A549 (cell line): Measurements from ENCODE around the gene NTN5. TPM values are rescaled to one million over a fixed set of nuclear protein-coding genes. Genes with fewer than 3 reads are reported as not detected.

Experiments
- ATAC-seq, 2 experiments: fragments of 200-7000 bp in 1 of 2; fragments of >200 bp in 1 of 2; cut with Nextera tagmentation in 1 of 2; cut with Tn5 transposase in 1 of 2; 3 replicates each; pipeline versions ENCODE4 v1.8.0 to v1.9.1; 2018 to 2020; ENCODE audit warnings: mild to moderate bottlenecking in 1 of 2, moderate library complexity in 1 of 2
- CTCF ChIA-PET: fragments of 300-600 bp; sonication (Branson Sonifier 250); formaldehyde crosslinking; extraction: SDS; loops from one replicate; lab custom pipeline; 2021; ENCODE audit warnings: antibody characterized with exemption, inconsistent platforms; lab: Yijun Ruan, JAX
- POLR2A ChIA-PET: fragments of 350-600 bp; formaldehyde crosslinking; extraction: SDS; loops from one replicate; lab custom pipeline; 2021; ENCODE audit warnings: antibody characterized with exemption, inconsistent platforms; lab: Yijun Ruan, JAX
- DNase-seq, 2 experiments: peaks; one replicate each; pipeline versions ENCODE4 v3.0.0 to v3.0.0-alpha.2; 2011 to 2016; ENCODE audit warnings: low read depth in 1 of 2, low spot score in 1 of 2
- FAIRE-seq: peaks from 2 replicates; lab custom pipeline; 2011; peaks lifted over from hg19 to GRCh38; lab: Jason Lieb, UNC
- H3K27ac ChIP-seq, 2 experiments: fragments of >200 bp; sonication (Bioruptor Twin); formaldehyde crosslinking; 3 replicates each; pipeline ENCODE4 v1.5.1; 2016 to 2017
- H3K4me1 ChIP-seq: fragments of >200 bp; sonication (Bioruptor Twin); formaldehyde crosslinking; 3 replicates; pipeline ENCODE4 v1.6.1; 2016
- H3K4me2 ChIP-seq: fragments of >200 bp; sonication (Bioruptor Twin); formaldehyde crosslinking; 3 replicates; pipeline ENCODE4 v1.6.1; 2016
- H3K4me3 ChIP-seq: fragments of >200 bp; sonication (Bioruptor Twin); formaldehyde crosslinking; 3 replicates; pipeline ENCODE4 v1.5.1; 2016
- H3K9me3 ChIP-seq: fragments of >200 bp; sonication (Bioruptor Twin); formaldehyde crosslinking; 3 replicates; pipeline ENCODE4 v1.6.1; 2016
- ATOH8 ChIP-seq: fragments of 250-450 bp; sonication (Bioruptor Pico); IDR thresholded peaks from 2 replicates; pipeline ENCODE4 v1.5.0; 2020; ENCODE audit warnings: low read depth, mild to moderate bottlenecking, moderate library complexity
- BHLHE40 ChIP-seq: IDR thresholded peaks from 2 replicates; pipeline ENCODE4 v1.6.1; 2012; ENCODE audit warnings: low read depth, low read length, inconsistent platforms
- CTCF ChIP-seq: fragments of >200 bp; sonication (Bioruptor Twin); formaldehyde crosslinking; IDR thresholded peaks from 3 replicates; pipeline ENCODE4 v1.5.1; 2016
- E2F6 ChIP-seq: IDR thresholded peaks from 2 replicates; pipeline ENCODE4 v1.6.1; 2012; ENCODE audit warnings: low read depth, borderline replicate concordance
- EP300 ChIP-seq, 2 experiments: fragments of >200 bp; sonication (Bioruptor Twin); formaldehyde crosslinking; IDR thresholded peaks; 2 replicates in 1 of 2; 3 replicates in 1 of 2; pipeline ENCODE4 v1.6.1; 2016 to 2017
- FOSL2 ChIP-seq, 2 experiments: fragments of 450-650 bp in 1 of 2; fragments of >200 bp in 1 of 2; sonication (Bioruptor Twin) in 1 of 2; formaldehyde crosslinking; IDR thresholded peaks; 2 replicates each; pipeline versions ENCODE4 v1.5.0 to v1.6.1; 2016 to 2020; ENCODE audit warnings: mild to moderate bottlenecking in 1 of 2, moderate library complexity in 1 of 2
- HEYL ChIP-seq: fragments of 250-450 bp; sonication (Bioruptor Pico); IDR thresholded peaks from 2 replicates; pipeline ENCODE4 v1.8.0; 2021; ENCODE audit warnings: mild to moderate bottlenecking, moderate library complexity
- HOXA7 ChIP-seq: fragments of 250-450 bp; sonication (Bioruptor Pico); IDR thresholded peaks from 2 replicates; pipeline ENCODE4 v1.5.0; 2020; ENCODE audit warnings: mild to moderate bottlenecking, moderate library complexity
- HOXB13 ChIP-seq: fragments of 250-450 bp; sonication (Bioruptor Pico); IDR thresholded peaks from 2 replicates; pipeline ENCODE4 v1.5.0; 2020; ENCODE audit warnings: low read depth, mild to moderate bottlenecking, moderate library complexity
- HOXB5 ChIP-seq: fragments of 250-450 bp; sonication (Bioruptor Pico); IDR thresholded peaks from 2 replicates; pipeline ENCODE4 v1.5.0; 2020; ENCODE audit warnings: mild to moderate bottlenecking, moderate library complexity
- JUN ChIP-seq, 2 experiments: fragments of >200 bp; sonication (Bioruptor Twin); formaldehyde crosslinking; IDR thresholded peaks; 2 replicates in 1 of 2; 3 replicates in 1 of 2; pipeline ENCODE4 v1.6.1; 2016 to 2017
- KDM1A ChIP-seq: fragments of 200-600 bp; sonication (generic); IDR thresholded peaks from 2 replicates; pipeline ENCODE4 v1.6.1; 2016; ENCODE audit warnings: low read depth, mild to moderate bottlenecking
- KDM5A ChIP-seq: fragments of 200-600 bp; sonication (generic); IDR thresholded peaks from 2 replicates; pipeline ENCODE4 v1.6.1; 2016; ENCODE audit warnings: antibody characterized with exemption, mild to moderate bottlenecking
- MAX ChIP-seq: IDR thresholded peaks from 2 replicates; pipeline ENCODE4 v1.6.1; 2012
- MAZ ChIP-seq: fragments of 150-350 bp; IDR thresholded peaks from 2 replicates; pipeline ENCODE4 v1.6.1; 2014; ENCODE audit warnings: antibody characterized with exemption, low read depth, low read length, borderline replicate concordance
- MYC ChIP-seq: IDR thresholded peaks from 2 replicates; pipeline ENCODE4 v1.6.1; 2012; ENCODE audit warnings: mild to moderate bottlenecking, inconsistent platforms, low read length, improper control_type of control experiment, borderline replicate concordance
- NFE2L2 ChIP-seq: fragments of 150-350 bp; conservative IDR thresholded peaks from 2 replicates; pipeline ENCODE4 v1.6.1; 2014; ENCODE audit warnings: low read length
- NPAS2 ChIP-seq: fragments of 250-450 bp; sonication (Bioruptor Pico); IDR thresholded peaks from 2 replicates; pipeline ENCODE4 v1.8.0; 2022; ENCODE audit warnings: mild to moderate bottlenecking, moderate library complexity, borderline replicate concordance
- NR3C1 ChIP-seq: fragments of >200 bp; sonication (Bioruptor Twin); formaldehyde crosslinking; IDR thresholded peaks from 3 replicates; pipeline ENCODE4 v1.6.1; 2017
- PBX3 ChIP-seq: IDR thresholded peaks from 2 replicates; pipeline ENCODE4 v1.6.1; 2012
- PHF8 ChIP-seq: fragments of 200-600 bp; sonication (generic); IDR thresholded peaks from 2 replicates; pipeline ENCODE4 v1.6.1; 2016; ENCODE audit warnings: low read depth, mild to moderate bottlenecking, antibody characterized with exemption, moderate library complexity, borderline replicate concordance
- POLR2A ChIP-seq: IDR thresholded peaks from 2 replicates; pipeline ENCODE4 v1.6.1; 2012; ENCODE audit warnings: mild to moderate bottlenecking, low read length
- RAD21 ChIP-seq, 2 experiments: fragments of >200 bp in 1 of 2; sonication (Bioruptor Twin) in 1 of 2; formaldehyde crosslinking in 1 of 2; IDR thresholded peaks in 1 of 2; conservative IDR thresholded peaks in 1 of 2; 2 replicates in 1 of 2; 3 replicates in 1 of 2; pipeline ENCODE4 v1.6.1; 2012 to 2018; ENCODE audit warnings: inconsistent platforms in 1 of 2
- RARB ChIP-seq: fragments of 250-450 bp; sonication (Bioruptor Pico); IDR thresholded peaks from 2 replicates; pipeline ENCODE4 v1.8.0; 2021; ENCODE audit warnings: mild to moderate bottlenecking, moderate library complexity
- RCOR1 ChIP-seq: fragments of 150-350 bp; IDR thresholded peaks from 2 replicates; pipeline ENCODE4 v1.6.1; 2014; ENCODE audit warnings: antibody characterized with exemption, low read length, low read depth
- RNF2 ChIP-seq: fragments of 200-600 bp; sonication (generic); IDR thresholded peaks from 2 replicates; pipeline ENCODE4 v1.6.1; 2016; ENCODE audit warnings: low read depth, mild to moderate bottlenecking, antibody characterized with exemption, moderate library complexity, borderline replicate concordance
- SREBF2 ChIP-seq: fragments of 450-650 bp; IDR thresholded peaks from 2 replicates; pipeline ENCODE4 v1.6.1; 2014; ENCODE audit warnings: mild to moderate bottlenecking, moderate library complexity
- ZSCAN20 ChIP-seq: fragments of 250-450 bp; sonication (Bioruptor Pico); IDR thresholded peaks from 2 replicates; pipeline ENCODE4 v1.8.0; 2022; ENCODE audit warnings: mild to moderate bottlenecking, moderate library complexity
- WGBS: methylation state at CpG from one replicate; pipeline ENCODE4 v1.1.6; 2017; ENCODE audit errors: missing lambda C conversion rate; 5-methylcytosine and 5-hydroxymethylcytosine counted together
- polyA plus RNA-seq, 4 experiments: library from polyadenylated mRNA; depleted of rRNA in 3 of 4; stranded (reverse); fragments of >200 nt; fragmentation: RNase III in 1 of 4; extraction: RNeasy Plus Mini Kit Qiagen cat#74134 plus additional on column Dnase treatment in 1 of 4; gene quantifications; 2 replicates in 3 of 4; 3 replicates in 1 of 4; pipeline ENCODE4 v1.2.3, GENCODE V29; 2011 to 2017

The NTN5 gene
- polyA plus RNA-seq, 2 of the 4 experiments (the other 2 are of a cell fraction) = 0.18 to 0.22 TPM

- ChIA-PET POLR2A (no interaction called here), CTCF (interaction anchor here (0.6 to 1.7 kb wide), 9 partner anchors 10 to 140 kb away, joined by 3 to 7 read pairs (median 3); no protein-coding TSS in a partner anchor)
- no peak overlapping the region for H3K27ac ChIP-seq
- H3K4me2 ChIP-seq = no peak overlapping the region
- no peak for FAIRE-seq
- no peaks in the 10 kb centered on the region for H3K9me3 ChIP-seq
- H3K4me1 ChIP-seq = peaks cover 18% of the 10 kb centered on the region; the same call in 2 of the 3 replicates
- ATAC-seq = no peak
- DNase-seq = no peak
- WGBS = 65% methylated on average over 2 of the region's 2 CpGs
- no peak overlapping the region for H3K4me3 ChIP-seq
- TF ChIP-seq HEYL (CRISPR knock-in tag) = no peak
- TF ChIP-seq MAZ = no peak
- no peak for TF ChIP-seq BHLHE40
- no peak for TF ChIP-seq RARB (CRISPR knock-in tag)
- TF ChIP-seq KDM1A = no peak
- no peak for TF ChIP-seq ZSCAN20 (CRISPR knock-in tag)
- no peak for TF ChIP-seq FOSL2 (IDR thresholded peaks at IDR 0.05)
- TF ChIP-seq FOSL2 (CRISPR knock-in tag; IDR thresholded peaks at IDR 0.05) = no peak
- TF ChIP-seq SREBF2 = no peak
- TF ChIP-seq NPAS2 (CRISPR knock-in tag) = no peak
- no peak for TF ChIP-seq HOXB5
- no peak for TF ChIP-seq HOXB13 (CRISPR knock-in tag)
- no peak for TF ChIP-seq ATOH8
- no peak for TF ChIP-seq EP300 (IDR thresholded peaks at IDR 0.05)
- TF ChIP-seq RCOR1 = no peak
- TF ChIP-seq, all 56 proteins: peak for 0
Measured at GRCh38 chr19:48648134-48648533, 24.7 kb downstream of the NTN5 start.

- CTCF ChIA-PET = interaction anchor here (0.8 to 2.6 kb wide), 22 partner anchors 13 to 324 kb away, joined by 3 to 39 read pairs (median 5); partner anchors contain the start of genes FUT2 and HSD17B14
- no peaks in the 10 kb centered on the region for H3K9me3 ChIP-seq
- TF ChIP-seq RNF2 (no peak), POLR2A (peak; percentile 22; the same call in 1 of the 2 replicates)
- TF ChIP-seq, all 56 proteins: peak for 1
- peak overlapping the region; percentile 87 to 88 for H3K27ac ChIP-seq
- peak overlapping the region; percentile 54 for H3K4me3 ChIP-seq
- peaks cover 18% of the 10 kb centered on the region; the same call in 2 of the 3 replicates for H3K4me1 ChIP-seq
- no peak for DNase-seq
- POLR2A ChIA-PET = interaction anchor here (1.0 to 3.1 kb wide), 4 partner anchors 20 to 189 kb away, joined by 3 to 15 read pairs (median 4); no protein-coding TSS in a partner anchor
- no peak for ATAC-seq
- peak overlapping the region; percentile 94 for H3K4me2 ChIP-seq
- FAIRE-seq = no peak
- 13% methylated on average over 9 of the region's 10 CpGs for WGBS
Measured at GRCh38 chr19:48646722-48647216, 26.0 kb downstream of the NTN5 start.

GRCh38 chr19:48646001-48646721, 26.7 kb downstream of the NTN5 start, which contains the start of gene CA11:
CA11 (minus strand) TSS chr19:48646187; CDS start chr19:48645632, 555 bp downstream.
- 5% methylated on average over 8 of the region's 33 CpGs for WGBS
- no peak for FAIRE-seq
- peaks cover 18% of the 10 kb centered on the region; the same call in 2 of the 3 replicates for H3K4me1 ChIP-seq
- ATAC-seq = peak; percentile 85 to 90
- H3K4me3 ChIP-seq = peak within 1 kb of the TSS; percentile 54
- CTCF ChIA-PET = interaction anchor here (0.5 to 3.5 kb wide), 58 partner anchors 8 to 348 kb away, joined by 3 to 39 read pairs (median 4); partner anchors contain the start of genes FUT1, FUT2, HSD17B14 and IZUMO1
- peak; percentile 91 to 97 for DNase-seq
- no peaks in the 10 kb centered on the region for H3K9me3 ChIP-seq
- H3K4me2 ChIP-seq = peak within 1 kb of the TSS; percentile 94
- H3K27ac ChIP-seq = peak within 1 kb of the TSS; percentile 87 to 88
- POLR2A ChIA-PET = interaction anchor here (1.0 to 3.1 kb wide), 9 partner anchors 12 to 315 kb away, joined by 3 to 15 read pairs (median 4); partner anchors contain the start of genes PPP1R15A, RPL18 and SPHK2
- TF ChIP-seq PBX3 = peak; percentile 15; the same call in 1 of the 2 replicates
- 0 out of 2 replicates have a peak, but pooled peaks have one; percentile 7 for TF ChIP-seq MYC
- TF ChIP-seq MAX = peak; percentile 93
- peak; percentile 97 to 98 for TF ChIP-seq RAD21 (conservative IDR thresholded peaks at IDR 0.05 in 1 of 2, IDR thresholded peaks at IDR 0.05 in 1 of 2)
- peak; percentile 90 for TF ChIP-seq CTCF
- 0 out of 2 replicates have a peak, but pooled peaks have one; percentile 18 for TF ChIP-seq PHF8
- TF ChIP-seq HEYL (CRISPR knock-in tag) = no peak
- TF ChIP-seq HOXA7 = no peak
- TF ChIP-seq NFE2L2 = no peak
- peak; percentile 87 for TF ChIP-seq E2F6
- TF ChIP-seq JUN (IDR thresholded peaks at IDR 0.05) = peak in 1 of 2 experiments; percentile 73; a peak in 3 of 5 replicates
- TF ChIP-seq RNF2 = no peak; the same call in 1 of the 2 replicates
- peak; percentile 48 for TF ChIP-seq HOXB13 (CRISPR knock-in tag)
- 0 out of 2 replicates have a peak, but pooled peaks have one; percentile 56 for TF ChIP-seq KDM5A
- TF ChIP-seq NR3C1 = no peak
